NT2/D1 (cell line): ENCODE measurements around the gene ETFBKMT.

Source experiments
- SUZ12 ChIP-seq: IDR thresholded peaks from 2 replicates; pipeline ENCODE4 v1.6.1; 2011; ENCODE audit not compliant: insufficient read length, insufficient read depth; ENCODE audit errors: extremely low read depth
- YY1 ChIP-seq: IDR thresholded peaks from 2 replicates; pipeline ENCODE4 v1.6.1; 2011; ENCODE audit not compliant: insufficient read length, insufficient read depth

DNA sequence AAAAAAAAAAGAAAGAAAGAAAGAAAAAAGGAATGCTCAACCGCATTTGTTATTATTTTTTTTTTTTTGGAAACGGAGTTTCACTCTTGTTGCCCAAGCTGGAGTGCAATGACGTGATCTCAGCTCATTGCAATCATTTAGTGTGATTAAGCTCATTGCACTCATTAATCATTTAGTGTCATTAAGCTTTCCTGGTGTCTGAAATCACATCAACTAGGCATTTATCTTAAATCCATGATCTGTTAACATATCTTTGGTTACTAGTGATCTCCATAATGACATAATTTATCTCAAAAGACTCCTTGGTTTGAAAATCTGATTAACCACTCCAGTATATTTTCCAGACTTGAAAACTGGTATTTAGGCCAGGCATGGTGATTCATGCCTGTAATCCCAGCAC is 26.3 kb downstream of the ETFBKMT start:
- no peak for TF ChIP-seq YY1
- no peak for TF ChIP-seq SUZ12
